NCI-H128 (cell line): ENCODE data around the gene RIMS3.

Experiments
- DNase-seq: peaks from one replicate; lab custom pipeline; 2025; ENCODE audit not compliant: unreplicated experiment; lab: John Stamatoyannopoulos, UW

The RIMS3 gene

DNA sequence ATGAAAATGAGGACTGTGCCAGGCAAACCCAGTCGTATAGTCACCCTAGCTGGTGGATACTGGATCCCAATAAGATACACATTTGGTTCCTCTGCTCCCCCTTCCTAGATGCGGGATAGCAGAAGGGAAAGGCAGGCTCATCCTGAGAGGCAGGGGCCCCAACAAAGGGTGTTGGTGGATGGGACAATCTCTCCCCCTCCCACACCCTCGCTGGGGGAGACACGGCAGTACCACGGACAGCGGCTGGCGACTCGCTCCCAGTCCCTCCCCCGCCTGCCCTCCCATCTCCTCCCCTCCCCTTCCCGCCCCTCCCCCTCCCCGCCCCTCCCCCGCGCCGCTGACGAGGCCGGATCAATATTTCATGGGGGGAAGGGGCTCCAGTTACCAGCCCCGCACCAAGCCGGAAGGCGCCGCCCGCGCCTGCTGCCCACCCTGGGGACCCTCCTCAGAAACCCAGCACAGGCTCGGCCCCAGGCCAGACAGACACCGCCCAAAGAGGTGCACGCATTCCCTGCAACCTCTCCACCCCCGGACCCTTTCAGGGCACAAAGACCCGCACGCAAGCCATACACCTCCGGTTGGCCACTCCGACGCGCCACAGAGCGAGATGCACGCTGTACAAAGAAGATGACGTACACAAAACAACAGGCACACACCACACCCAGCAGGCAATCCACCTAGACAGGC is 11.5 kb downstream of the RIMS3 start:
- no peak for DNase-seq

DNA sequence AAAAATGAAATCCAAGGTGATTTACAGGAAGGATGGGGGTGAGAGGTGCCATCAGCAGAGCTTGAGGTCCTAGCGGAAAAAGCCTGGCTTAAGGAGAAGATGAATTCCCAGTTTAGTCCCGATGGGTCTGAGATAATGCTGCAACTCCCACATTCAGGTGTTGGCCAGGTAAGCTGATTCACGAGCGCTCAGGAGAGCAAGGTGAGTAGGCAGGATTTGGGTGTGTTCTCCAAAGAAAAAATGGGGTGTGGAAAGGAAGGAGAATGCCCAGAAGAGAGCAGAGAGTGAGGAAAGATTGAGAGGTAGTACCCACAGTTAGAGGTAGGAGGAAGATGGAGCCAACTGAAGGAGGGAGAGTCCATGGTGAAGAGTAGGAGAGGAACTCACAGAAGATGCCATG is 12.5 kb downstream of the RIMS3 start:
- no peak for DNase-seq

DNA sequence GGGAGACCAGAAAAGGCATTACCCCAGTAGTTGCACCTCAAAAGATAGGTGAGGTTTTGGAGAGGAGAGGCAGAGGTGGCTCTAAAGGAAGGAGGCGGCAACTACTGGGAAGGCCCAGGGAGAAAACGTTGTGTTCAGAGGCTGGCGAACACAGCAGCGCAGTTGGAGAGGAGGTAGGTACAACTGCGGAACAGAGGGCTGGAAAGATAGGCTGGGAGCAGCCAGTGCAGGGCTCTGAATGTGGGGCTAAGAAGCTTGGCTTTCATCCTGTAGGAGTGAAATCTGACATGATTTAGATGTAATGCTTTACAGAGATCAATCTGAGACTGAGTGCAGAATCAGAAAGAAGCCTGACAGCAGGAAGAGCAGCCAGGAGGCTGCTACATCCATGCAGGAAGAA is 13.0 kb downstream of the RIMS3 start:
- DNase-seq, result no peak

DNA sequence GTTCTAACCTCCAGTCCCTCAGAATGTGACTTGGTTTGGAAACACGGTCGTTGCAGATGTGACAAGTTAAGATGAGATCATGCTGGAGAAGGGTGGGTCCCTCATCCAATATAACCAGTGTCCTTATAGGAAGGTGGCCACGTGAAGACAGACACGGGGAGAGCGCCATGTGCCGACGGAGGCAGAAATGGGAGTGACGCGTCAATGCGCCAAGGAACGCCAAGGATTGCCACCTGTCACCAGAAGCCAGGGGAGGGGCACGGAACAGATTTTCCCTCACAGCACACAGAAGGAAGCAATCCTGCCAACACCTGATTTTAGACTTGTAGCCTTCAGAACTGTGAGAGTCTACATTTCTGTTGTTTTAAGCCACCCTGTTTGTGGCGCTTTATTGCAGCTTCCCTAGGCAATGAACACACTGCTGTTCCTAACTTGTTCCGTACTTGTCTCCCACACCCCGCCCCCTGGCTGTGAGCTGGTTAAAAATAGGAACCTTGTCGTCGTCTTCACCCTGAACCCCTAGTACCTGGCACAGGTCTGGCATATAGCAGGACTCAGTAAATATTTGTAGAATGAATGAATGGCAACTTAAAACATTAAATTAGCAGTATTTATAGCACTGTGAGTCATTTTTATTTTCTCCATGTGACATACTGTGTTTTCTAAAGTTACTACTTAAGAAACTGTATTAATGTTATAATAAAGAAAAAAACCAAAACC is 14.2 kb downstream of the RIMS3 start:
- no peak for DNase-seq

DNA sequence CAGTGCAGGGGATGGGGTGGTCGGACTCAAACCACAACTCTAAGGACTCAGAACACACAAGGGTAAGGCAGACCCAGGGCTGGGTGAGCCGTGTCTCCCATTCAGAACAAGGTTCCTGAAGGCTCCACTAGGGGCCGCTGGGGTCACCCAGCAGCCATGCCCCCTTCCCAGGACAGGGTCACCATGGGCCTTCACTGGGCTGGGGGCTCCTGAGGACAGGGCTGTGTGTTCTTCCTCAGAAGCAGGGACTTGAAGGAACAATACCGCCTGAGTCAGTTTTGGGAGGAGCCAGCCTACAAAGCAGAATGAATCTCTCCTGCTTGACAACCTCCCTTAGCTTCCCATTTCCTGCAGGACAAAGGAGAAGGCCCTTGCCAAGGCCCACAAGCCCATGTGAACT is 15.4 kb downstream of the RIMS3 start:
- no peak for DNase-seq

DNA sequence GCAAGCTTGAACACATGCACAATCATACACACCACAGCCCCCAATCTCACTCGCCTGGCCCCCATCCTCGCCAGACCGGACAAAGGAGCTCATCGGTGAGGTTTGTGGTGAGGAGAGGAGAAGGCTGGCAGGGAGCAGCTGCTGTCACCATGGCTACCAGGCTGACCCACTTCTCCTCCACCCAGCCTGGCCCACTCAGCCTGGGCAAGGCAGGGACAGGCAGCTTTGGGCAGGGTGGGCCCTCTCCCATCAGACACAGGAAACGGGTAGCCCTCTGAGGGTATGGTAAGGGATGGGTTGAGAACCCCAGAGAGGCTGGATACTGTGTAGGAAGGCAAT is 15.9 kb downstream of the RIMS3 start:
- no peak for DNase-seq

DNA sequence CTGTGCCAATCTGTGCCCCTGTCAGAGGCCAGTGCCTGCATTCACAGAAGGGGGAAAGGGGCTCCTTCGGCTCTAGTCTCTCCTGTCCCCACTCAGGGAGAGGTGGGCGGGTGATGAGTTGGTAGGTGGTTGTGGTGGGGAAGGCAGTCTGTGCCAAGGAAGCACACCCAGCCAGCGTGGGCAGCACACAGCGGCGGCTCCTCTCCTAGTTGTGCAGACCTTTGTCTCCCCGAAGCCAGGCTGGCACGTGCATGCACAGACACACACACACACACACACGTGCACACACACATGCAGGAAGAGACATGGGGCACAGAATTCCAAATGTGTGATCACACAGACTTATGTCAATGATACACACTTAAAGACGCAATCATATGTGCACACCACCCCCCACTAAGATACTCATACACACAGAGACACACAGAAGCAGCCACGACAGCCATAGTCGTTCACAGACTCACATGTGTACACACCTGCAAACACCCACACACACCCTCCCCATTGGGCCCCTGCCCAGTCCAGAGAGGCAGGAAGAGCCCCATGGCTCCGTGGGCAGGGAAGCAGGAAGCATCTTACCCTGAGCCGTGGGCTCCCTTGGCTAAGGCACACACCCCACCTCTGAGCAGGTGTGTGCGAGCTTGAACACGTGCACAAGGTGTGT is 16.4 kb downstream of the RIMS3 start:
- no peak for DNase-seq

DNA sequence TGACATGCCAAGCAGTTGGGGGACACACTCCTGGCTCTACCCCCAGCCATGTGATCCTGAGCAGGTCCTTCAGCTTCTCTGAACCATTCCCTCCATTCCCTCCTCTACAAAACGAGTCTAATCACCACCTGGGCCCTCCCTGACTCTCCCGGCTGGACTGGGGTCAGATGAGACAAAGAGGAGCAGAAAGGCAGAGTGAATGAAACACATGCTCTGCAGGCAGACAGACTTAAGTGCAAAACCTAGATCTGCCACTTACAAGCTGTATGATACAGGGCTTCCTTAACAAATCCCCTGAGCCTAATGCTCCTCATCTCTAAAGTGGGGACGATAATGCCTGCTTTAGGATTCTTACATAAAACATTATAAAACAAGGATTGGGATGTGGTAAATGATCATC is 17.3 kb downstream of the RIMS3 start:
- no peak for DNase-seq

DNA sequence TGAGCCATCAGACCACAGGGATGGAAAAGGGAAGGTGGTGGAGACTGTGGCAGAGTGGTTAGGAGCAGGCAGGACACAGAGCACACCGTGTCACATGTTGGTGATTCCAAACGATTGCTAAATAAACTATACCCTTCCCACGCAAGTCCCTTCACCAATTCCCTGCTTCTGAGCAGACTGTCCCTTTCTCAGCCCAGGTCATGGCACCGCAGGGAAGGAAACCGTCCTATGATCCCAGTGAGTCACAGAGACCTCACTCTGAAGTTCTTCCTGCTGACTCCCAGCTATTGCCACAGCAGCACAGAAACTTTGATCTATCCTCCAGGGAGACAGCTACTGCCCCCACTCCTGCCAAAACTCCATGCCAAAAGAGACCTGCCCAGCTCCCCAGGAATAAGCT is 19.2 kb downstream of the RIMS3 start:
- no peak for DNase-seq

DNA sequence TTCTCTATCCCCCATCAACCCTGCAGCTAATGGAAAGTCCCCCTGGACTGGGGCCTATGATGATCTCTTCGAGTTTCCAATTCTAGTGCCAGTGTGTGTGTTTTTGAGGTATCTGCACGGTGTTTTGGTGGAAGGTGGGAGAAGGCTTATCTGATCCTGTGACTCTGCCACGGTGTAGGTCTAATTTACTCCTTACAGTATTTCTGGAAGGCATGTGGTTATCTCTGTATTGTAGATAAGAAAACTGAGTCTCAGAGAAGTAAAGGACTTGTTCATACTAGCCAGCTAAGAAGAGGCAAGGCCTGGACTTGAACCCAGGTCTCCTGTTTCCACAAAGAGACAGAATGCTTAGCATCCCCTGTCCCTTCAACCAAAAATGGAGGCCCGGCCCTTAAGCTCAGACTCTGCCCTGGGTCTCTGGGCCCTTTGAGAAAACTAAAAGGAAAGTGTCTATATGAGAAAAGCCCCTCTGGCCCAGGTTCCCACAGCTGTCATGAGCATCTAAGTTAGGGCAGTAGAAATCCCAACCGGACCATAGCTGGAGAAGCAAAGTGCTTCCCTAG is 20.3 kb downstream of the RIMS3 start:
- no peak for DNase-seq

DNA sequence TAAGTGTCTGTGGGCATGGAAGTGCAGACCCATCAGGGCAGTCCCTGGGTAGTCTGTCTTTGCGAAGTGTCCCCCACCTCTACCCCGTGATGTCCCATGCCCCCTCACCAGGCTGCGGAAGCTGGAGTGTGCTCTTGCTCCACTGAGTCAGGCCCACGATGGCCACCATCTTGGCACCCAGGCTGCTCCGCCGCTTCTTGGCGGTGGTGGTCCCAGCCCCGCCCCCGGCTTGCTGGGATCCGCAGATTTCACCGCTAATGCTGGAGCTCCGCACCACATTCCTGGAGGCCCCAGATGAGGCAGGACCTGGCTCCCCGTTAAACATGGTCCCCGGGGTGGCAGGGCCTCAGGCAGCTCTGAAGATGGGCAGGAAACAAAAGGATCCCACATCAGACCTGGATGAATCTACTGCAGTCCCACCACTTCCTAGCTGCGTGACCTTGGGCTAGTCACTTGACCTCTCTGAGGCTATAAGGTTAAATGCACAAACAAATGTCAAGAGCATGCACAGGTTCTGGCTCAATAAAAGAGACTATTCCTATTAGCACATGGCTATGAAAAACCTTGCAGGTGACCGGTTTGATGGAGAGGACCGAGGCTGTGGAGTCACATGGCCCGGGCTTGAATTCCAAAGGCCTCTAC is 23.8 kb downstream of the RIMS3 start:
- no peak for DNase-seq

DNA sequence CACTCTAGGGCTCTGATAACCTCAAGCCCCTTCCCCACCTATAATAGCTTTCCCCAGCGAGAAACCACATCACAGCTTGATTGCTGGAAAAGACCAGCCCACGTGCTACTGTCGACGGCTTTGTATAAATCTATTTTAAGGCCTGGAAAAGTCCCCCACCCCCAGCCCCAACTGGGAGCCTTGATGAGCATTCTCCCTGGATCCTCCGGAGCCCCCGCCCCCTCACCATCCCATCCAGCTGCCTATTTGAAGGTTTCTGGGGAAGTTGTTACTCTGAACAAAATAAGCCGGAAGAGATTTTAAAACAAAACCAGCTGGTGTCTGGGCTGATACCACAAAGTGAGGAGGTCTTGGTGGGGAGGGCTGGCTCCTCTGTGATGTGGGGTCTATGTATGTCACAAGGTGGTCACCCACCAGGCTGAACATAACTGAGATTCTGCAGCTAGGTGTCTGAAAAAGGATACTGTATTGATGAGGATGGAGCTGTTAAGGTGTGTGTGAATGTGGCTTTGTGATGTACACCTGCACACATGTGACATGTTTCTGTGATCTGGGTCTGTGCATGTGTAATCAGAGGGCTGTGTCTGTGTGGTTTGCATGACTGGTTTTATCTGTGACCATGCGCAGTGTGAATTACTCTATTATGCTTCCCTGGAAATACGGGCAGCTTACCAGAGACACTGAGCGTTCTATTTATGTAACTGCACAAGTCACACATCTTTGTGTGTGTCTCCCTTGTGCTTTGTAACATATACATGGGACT is 25.0 kb downstream of the RIMS3 start:
- DNase-seq, result no peak

DNA sequence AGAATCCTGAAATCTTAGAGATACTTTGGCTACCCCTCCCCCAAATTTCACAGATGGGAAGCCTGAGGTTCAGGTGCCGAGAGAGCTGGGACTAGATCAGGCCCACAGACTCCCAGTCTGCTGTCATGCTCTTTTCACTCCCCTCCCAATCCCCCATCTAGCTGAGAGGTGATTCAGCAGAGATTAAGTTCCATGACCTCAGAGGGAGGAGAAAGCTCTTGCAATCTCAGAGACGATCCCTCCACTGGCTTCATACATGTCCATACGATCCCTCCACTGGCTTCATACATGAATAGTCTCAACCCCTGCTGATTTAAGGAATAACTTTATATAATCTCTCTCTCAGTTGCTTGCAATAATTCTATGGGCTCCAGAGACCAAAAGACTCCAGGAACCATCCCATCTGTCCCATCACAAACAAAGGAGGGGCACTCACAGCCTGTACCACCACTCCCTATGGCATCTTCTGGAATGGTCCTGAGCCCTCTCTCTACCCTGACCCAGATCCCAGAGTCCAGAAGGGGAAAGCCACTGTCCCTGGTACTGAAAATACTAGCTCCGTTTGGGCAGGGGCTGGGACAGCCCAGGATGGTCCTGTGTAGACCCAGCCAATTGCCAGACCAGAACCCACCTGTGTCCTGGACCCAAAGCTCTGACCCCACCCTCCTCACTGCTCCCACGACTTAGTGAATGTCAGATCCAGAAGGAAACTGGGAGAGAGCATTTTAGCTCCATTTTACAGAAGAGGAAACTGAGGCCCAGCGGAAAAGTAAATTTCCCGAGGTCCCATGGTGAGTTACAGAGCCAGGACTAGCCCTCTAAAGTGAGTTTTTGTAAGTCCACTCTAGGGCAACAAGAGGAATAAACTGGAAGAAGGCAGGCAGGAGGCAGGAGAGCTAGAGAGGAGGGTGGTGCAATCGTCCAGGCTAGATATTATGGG is 27.1 kb downstream of the RIMS3 start:
- no peak for DNase-seq

DNA sequence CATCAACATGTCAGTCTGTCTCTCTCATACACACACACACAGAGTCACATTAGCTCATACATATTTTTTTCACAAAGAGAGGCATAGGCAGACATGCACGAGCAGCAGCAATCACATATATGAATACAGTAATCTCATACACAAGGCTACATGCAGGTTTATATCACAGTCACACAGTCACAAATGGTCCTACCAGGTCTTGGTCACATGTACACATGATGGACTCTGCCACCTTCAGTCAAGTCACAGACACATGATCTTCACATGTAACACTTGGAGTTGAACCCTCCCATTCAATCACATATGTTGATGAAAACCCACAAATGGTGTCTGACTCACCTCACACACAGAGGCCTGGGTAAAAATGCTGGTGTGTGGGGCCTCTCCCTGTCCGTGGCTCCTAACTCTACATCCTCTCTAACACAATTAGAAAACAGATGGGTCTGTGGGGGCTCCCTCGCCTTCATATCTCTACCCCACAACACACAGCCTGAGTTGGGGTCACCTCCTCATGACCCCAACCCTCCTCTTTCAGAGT is 27.9 kb downstream of the RIMS3 start:
- no peak for DNase-seq

DNA sequence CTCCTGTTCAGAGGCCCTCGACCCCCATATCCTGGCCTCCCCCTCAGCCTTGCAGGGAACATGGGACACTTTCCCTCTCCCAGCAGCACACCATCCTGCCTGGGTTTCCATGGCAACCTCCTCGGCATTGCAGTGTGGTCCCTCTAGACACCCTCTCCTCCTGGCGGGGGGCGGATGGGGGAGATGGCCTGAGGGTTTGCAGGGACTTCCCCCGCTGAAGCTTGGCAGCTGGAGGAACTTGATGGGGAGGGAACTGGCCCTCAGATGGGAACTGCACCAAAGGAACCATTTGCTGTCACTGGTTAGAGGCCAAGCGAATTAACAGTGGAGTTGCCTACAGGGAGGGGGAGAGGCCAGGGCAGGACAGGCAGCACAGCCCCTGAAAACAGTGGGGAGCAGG is 28.7 kb downstream of the RIMS3 start:
- no peak for DNase-seq

DNA sequence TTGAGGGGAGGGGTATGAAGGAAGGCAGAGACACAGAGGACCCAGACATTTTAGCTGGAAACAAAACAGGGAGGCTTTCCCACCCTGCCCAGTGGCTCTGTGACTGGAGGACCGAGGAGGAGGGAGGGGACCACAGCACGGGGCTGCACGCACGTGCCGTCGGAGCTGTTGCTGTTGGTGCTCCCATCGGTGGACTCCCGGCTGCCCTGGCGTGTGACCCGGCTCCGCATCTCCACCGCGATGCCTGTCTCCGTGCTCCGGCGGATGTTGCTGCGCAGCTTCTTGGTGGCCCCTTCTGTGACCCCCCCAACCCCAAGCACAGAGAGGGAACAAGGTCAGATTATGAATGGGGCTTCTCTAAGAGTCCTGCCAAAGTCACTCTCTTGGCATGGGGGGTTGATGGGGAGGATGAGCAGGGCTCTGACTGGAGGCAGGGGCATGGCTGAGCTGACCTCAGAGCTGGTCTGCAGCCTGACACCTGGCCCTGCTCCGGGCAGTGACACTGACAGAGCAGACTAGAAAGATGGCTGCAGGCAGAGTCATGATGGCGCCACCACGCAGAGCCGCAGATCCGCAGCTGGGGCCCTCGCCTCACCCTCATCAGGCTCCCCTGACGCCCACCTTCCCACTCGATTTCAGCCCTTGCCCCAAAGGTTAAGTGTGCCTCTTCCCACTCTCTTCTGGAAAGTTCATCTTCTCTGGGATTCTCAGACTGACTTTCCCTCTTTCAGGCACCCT is 29.6 kb downstream of the RIMS3 start:
- no peak for DNase-seq

DNA sequence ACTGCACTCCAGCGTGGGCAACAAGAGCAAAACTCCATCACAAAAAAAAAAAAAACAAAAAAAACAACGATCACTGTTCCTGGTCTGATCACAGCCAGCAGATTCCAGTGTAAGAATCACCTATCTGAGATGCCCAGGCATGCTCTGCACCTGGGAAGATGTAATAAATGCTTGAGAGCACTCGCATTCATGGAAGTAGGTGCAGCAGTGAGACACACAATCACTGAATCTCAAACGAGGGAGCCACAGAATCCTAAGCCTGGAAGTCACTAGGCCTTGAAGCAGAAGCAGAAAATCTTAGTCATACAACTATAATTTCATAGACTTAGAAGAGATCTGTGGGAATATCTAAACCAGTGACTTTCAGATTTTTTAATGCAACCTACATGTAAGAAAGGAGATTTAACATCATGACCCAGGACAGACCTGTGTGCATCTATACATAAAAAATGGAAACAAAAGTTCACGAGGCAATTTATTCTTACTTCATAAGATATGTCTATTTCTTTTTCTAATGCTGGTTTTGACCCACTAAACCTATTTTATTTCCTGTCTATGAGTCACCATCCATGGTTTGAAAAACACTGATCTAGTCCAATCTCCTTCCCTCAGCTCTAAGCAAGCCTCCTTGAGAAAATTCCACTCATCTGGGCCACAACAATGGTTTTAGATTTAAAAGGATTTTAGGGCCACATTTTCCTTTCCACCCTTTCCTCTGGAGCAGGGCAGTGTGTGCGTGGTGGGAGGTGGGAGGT is 30.4 kb downstream of the RIMS3 start:
- DNase-seq, result no peak

DNA sequence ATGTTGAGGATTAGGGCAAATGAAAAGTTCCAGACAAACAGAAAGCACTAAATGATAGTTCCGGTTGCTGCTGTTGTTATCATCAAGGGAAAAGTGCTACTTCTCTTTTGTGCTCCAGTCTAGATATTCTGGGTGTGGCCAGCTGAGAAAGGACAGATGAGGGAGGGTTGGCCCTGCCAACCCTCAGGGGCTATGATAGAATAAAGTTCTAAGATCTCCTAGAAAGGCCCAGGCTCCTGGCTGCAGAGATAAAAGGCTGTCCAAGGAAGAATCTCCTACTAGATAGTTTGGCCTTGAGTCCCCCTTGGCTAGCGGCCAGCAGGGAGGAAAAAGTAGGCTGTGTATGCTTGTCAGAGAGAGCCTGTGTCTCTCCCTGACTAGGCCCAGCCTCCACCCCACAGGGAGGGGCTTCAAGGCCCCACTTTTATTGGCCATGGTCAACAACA is 31.5 kb downstream of the RIMS3 start:
- no peak for DNase-seq
